ENCODE measurements around the gene KIR3DL2. TPM values are rescaled to one million over a fixed set of nuclear protein-coding genes. Genes with fewer than 3 reads are reported as not detected.

KIR3DL2 gene
- total RNA-seq (2014; rRNA removed; shearing (Covaris generic)), result not detected in 2 replicates

DNA sequence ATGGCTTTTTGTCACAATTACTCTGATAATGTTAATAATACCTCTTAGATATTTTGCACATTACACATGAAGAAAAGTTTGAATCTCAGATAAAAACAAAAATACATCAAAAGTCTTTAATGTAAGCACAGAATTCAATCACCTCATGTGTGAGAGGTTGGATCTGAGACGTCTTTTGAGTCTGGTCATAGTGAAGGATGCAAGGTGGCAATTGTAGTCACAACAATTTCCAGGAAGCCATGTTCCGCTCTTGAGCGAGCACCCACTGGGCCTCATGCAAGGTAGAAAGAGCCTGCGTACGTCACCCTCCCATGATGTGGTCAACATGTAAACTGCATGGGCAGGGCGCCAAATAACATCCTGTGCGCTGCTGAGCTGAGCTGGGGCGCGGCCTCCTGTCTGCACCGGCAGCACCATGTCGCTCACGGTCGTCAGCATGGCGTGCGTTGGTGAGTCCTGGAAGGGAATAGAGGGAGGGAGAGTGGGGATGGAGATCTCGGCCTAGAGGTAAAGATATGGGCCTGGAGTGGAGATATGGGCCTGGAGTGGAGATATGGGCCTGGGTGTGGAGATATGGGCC, at the start of gene KIR3DL2:
KIR3DL2 (plus strand) TSS at position 383 of the 580 bp plus-strand sequence; CDS start at position 416, 33 bp downstream.

DNA sequence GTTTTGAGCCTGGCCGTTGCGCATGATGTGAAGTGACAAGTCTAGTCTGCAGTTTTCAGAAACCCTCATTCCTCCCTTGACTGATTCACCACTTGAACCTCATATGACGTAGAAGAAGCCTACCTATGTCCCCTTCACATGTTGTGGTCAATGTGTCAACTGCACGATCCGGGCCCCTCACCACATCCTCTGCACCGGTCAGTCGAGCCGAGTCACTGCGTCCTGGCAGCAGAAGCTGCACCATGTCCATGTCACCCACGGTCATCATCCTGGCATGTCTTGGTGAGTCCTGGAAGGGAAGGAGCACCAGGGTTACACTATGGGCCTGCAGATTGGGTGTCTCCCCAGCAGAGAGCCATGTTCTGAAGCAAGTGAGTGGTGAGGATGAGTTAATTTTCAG, 46.8 kb upstream of the KIR3DL2 start, which contains the start of gene KIR2DL4:
KIR2DL4 (plus strand) TSS at position 201 of the 400 bp plus-strand sequence; CDS start at position 243, 42 bp downstream.

GRCh38 chr19:54816251-54816650, 34.0 kb upstream of the KIR3DL2 start, which contains the start of gene KIR3DL1:
KIR3DL1 (plus strand) TSS chr19:54816468.

GRCh38 chr19:54832496-54832895, 17.7 kb upstream of the KIR3DL2 start, which contains the start of gene KIR2DS4:
KIR2DS4 (plus strand) TSS chr19:54832676.

GRCh38 chr19:54873990-54874389, 23.7 kb downstream of the KIR3DL2 start, which contains the start of gene FCAR:
FCAR (plus strand) TSS chr19:54874235; CDS start chr19:54874290, 55 bp downstream.

GRCh38 chr19:54905803-54906511, 55.7 kb downstream of the KIR3DL2 start, which contains the start of gene NCR1:
NCR1 (plus strand) TSS chr19:54906148; CDS start chr19:54906188, 40 bp downstream.

Small RNA genes within 50 kb of the gene (small RNA-seq; reads per million reads assigned to genes)
- not detected for gene RNU6-222P

Other genes with a start within 250 kb of the KIR3DL2 start
- not detected in 2 replicates for gene LILRB1, start 220.0 kb upstream of the KIR3DL2 start, total RNA-seq (2014; rRNA removed; shearing (Covaris generic))
- not detected in 2 replicates for gene LILRB4, start 187.5 kb upstream of the KIR3DL2 start, total RNA-seq (2014; rRNA removed; shearing (Covaris generic))
- gene KIR3DL3, start 126.0 kb upstream of the KIR3DL2 start, total RNA-seq (2014; rRNA removed; shearing (Covaris generic)), result not detected in 2 replicates
- not detected in 2 replicates for gene KIR2DL3, start 111.9 kb upstream of the KIR3DL2 start, total RNA-seq (2014; rRNA removed; shearing (Covaris generic))
- not detected in 2 replicates for gene KIR2DL1, start 80.7 kb upstream of the KIR3DL2 start, total RNA-seq (2014; rRNA removed; shearing (Covaris generic))
- not detected in 2 replicates for gene KIR2DL4, start 46.8 kb upstream of the KIR3DL2 start, total RNA-seq (2014; rRNA removed; shearing (Covaris generic))
- gene KIR3DL1, start 34.0 kb upstream of the KIR3DL2 start, total RNA-seq (2014; rRNA removed; shearing (Covaris generic)), result not detected in 2 replicates
- not detected in 2 replicates for gene KIR2DS4, start 17.8 kb upstream of the KIR3DL2 start, total RNA-seq (2014; rRNA removed; shearing (Covaris generic))
- not detected in 2 replicates for gene FCAR, start 23.8 kb downstream of the KIR3DL2 start, total RNA-seq (2014; rRNA removed; shearing (Covaris generic))
- 0.72 and 0.91 TPM in 2 replicates for gene NCR1, start 55.7 kb downstream of the KIR3DL2 start, total RNA-seq (2014; rRNA removed; shearing (Covaris generic))
- not detected in 2 replicates for gene NLRP7, start 97.1 kb downstream of the KIR3DL2 start, total RNA-seq (2014; rRNA removed; shearing (Covaris generic))
- gene NLRP2, start 115.9 kb downstream of the KIR3DL2 start, total RNA-seq (2014; rRNA removed; shearing (Covaris generic)), result 1.2 and 4.1 TPM in 2 replicates
- not detected in 2 replicates for gene GP6, start 187.8 kb downstream of the KIR3DL2 start, total RNA-seq (2014; rRNA removed; shearing (Covaris generic))
- 16.1 and 18.9 TPM in 2 replicates for gene RDH13, start 212.7 kb downstream of the KIR3DL2 start, total RNA-seq (2014; rRNA removed; shearing (Covaris generic))
- gene EPS8L1, start 225.4 kb downstream of the KIR3DL2 start, total RNA-seq (2014; rRNA removed; shearing (Covaris generic)), result 3.0 and 4.6 TPM in 2 replicates

Measured in A375 (cell line).